Panc1 (cell line): ENCODE data around the gene CCDC89. TPM values are rescaled to one million over a fixed set of nuclear protein-coding genes. Genes with fewer than 3 reads are reported as not detected.

Source experiments
- ATAC-seq: fragments of 200-7000 bp; cut with Tn5 transposase; 2 replicates; pipeline ENCODE4 v1.9.1; 2020; ENCODE audit warnings: mild to moderate bottlenecking, moderate library complexity
- BruUV-seq: library from RNA; stranded (reverse); fragments of 400-500 nt; replicated peaks from 2 replicates; lab custom pipeline; 2021; lab: Mats Ljungman, UMichigan
- CTCF ChIA-PET: fragments of 300-600 bp; sonication (Branson Sonifier 250); formaldehyde crosslinking; loops from one replicate; lab custom pipeline; 2022; ENCODE audit warnings: antibody characterized with exemption; lab: Charles Lee
- POLR2A ChIA-PET: fragments of 300-600 bp; sonication (Branson Sonifier 250); formaldehyde crosslinking; loops from one replicate; lab custom pipeline; 2022; ENCODE audit warnings: antibody characterized with exemption; lab: Charles Lee
- DNase-seq: peaks from one replicate; pipeline ENCODE4 v3.0.0-alpha.2; 2010; ENCODE audit warnings: low read depth, low spot score
- H3K27ac ChIP-seq: 2 replicates; pipeline ENCODE4 v1.5.1; 2011; ENCODE audit warnings: mild to moderate bottlenecking, low read length, inconsistent platforms
- H3K27me3 ChIP-seq: fragments of 200-500 bp; sonication (Bioruptor generic); 2 replicates; pipeline ENCODE4 v1.6.0; 2014; ENCODE audit warnings: low read length, inconsistent platforms; ENCODE audit not compliant: control insufficient read depth, insufficient read depth
- H3K36me3 ChIP-seq: fragments of 200-500 bp; sonication (Bioruptor generic); 2 replicates; pipeline ENCODE4 v1.5.1; 2014; ENCODE audit warnings: inconsistent platforms, mild to moderate bottlenecking, low read length, moderate library complexity; ENCODE audit not compliant: control insufficient read depth, insufficient read depth
- H3K4me1 ChIP-seq: 2 replicates; pipeline ENCODE4 v1.5.1; 2011; ENCODE audit warnings: inconsistent platforms, mild to moderate bottlenecking, low read length, moderate library complexity; ENCODE audit not compliant: control insufficient read depth, insufficient read depth
- H3K4me3 ChIP-seq, 2 experiments: 2 replicates each; pipeline ENCODE4 v1.5.1; 2011 to 2012; ENCODE audit warnings: low read depth in 2 of 2, low read length in 2 of 2, mild to moderate bottlenecking in 2 of 2, inconsistent platforms in 1 of 2, moderate library complexity in 1 of 2
- H3K9me3 ChIP-seq: fragments of 200-500 bp; sonication (Bioruptor generic); 2 replicates; pipeline ENCODE4 v1.5.1; 2014; ENCODE audit warnings: low read depth, mild to moderate bottlenecking, inconsistent platforms, low read length, moderate library complexity; ENCODE audit not compliant: control insufficient read depth, insufficient read depth
- CTCF ChIP-seq: fragments of 450-650 bp; IDR thresholded peaks from 2 replicates; pipeline ENCODE4 v1.5.1; 2017; ENCODE audit warnings: mild to moderate bottlenecking
- POLR2AphosphoS5 ChIP-seq: IDR thresholded peaks from 2 replicates; pipeline ENCODE4 v1.6.1; 2012; ENCODE audit warnings: mild to moderate bottlenecking, low read depth, low read length, moderate library complexity
- REST ChIP-seq, 2 experiments: IDR thresholded peaks; 2 replicates each; pipeline ENCODE4 v1.6.1; 2011 to 2012; ENCODE audit warnings: low read depth in 2 of 2, control low read depth in 1 of 2, low read length in 1 of 2, mild to moderate bottlenecking in 1 of 2, moderate library complexity in 1 of 2; ENCODE audit not compliant: insufficient read depth in 1 of 2
- SIN3A ChIP-seq: IDR thresholded peaks from 2 replicates; pipeline ENCODE4 v1.6.1; 2012; ENCODE audit warnings: low read depth, mild to moderate bottlenecking, low read length, moderate library complexity, borderline replicate concordance; ENCODE audit not compliant: insufficient read depth
- TCF7L2 ChIP-seq: IDR thresholded peaks from 2 replicates; pipeline ENCODE4 v1.6.1; 2011; ENCODE audit warnings: mild to moderate bottlenecking, low read depth, low read length, inconsistent platforms
- in situ Hi-C: cut with HindIII; loops from 2 replicates; pipeline ENCODE4 v1.10.0; 2016; ENCODE audit warnings: low sequenced_read_pairs, low pct_unique_long_range_greater_than_20kb
- intact Hi-C: fragments of 100-400 bp; cut with micrococcal nuclease; formaldehyde crosslinking; loops from one replicate; pipeline ENCODE4 v1.10.0; 2022; ENCODE audit not compliant: unreplicated experiment
- total RNA-seq: library from RNA; stranded (reverse); gene quantifications from one replicate; pipeline ENCODE4 v1.2.1, GENCODE V29; 2021; ENCODE audit not compliant: unreplicated experiment

CCDC89 gene
- total RNA-seq, 1 experiment from 2014 or later, result 1.7 TPM

- H3K27ac ChIP-seq, result peak overlapping the region; percentile 67
- ATAC-seq, result no peak
- ChIA-PET POLR2A (no interaction called here), CTCF (no interaction called here)
- intact Hi-C loops, result no loop called here
- no peaks in the 10 kb centered on the region for H3K27me3 ChIP-seq
- H3K9me3 ChIP-seq, result no peaks in the 10 kb centered on the region
- no peak for DNase-seq
- in situ Hi-C loops, result no loop called here
- no peak for TF ChIP-seq TCF7L2
- no peaks in the 10 kb centered on the region; the same call in 1 of the 2 replicates for H3K36me3 ChIP-seq
- no TSS peak for BruUV-seq
- no peak overlapping the region for H3K4me3 ChIP-seq
- H3K4me1 ChIP-seq, result peaks cover 11% of the 10 kb centered on the region
Observed at GRCh38 chr11:85726381-85726780, 40.4 kb upstream of the CCDC89 start.

- ChIA-PET POLR2A (no interaction called here), CTCF (no interaction called here)
- intact Hi-C loops (no loop called here), in situ Hi-C loops (no loop called here)
- no peak for TF ChIP-seq SIN3A
- no peak for TF ChIP-seq TCF7L2
- TF ChIP-seq CTCF, result no peak
- TF ChIP-seq REST (IDR thresholded peaks at IDR 0.05; ENCODE audit: insufficient read depth in 1 of 2, low read depth in 2 of 2, low read length in 1 of 2), result no peak
- no peak for TF ChIP-seq POLR2AphosphoS5
- Histone ChIP-seq H3K4me1 (peaks cover 16% of the 10 kb centered on the region), H3K9me3 (no peaks in the 10 kb centered on the region), H3K27ac (peak overlapping the region; percentile 67), H3K36me3 (no peaks in the 10 kb centered on the region; the same call in 1 of the 2 replicates), H3K27me3 (no peaks in the 10 kb centered on the region), H3K4me3 (no peak overlapping the region)
- BruUV-seq, result no TSS peak
- ATAC-seq (peak; percentile 82), DNase-seq (no peak)
Observed at GRCh38 chr11:85725510-85726258, 39.7 kb upstream of the CCDC89 start.
